Measurements from ENCODE around the gene PGBD5. TPM values are rescaled to one million over a fixed set of nuclear protein-coding genes. Genes with fewer than 3 reads are reported as not detected.

Gene PGBD5
- total and polyA plus RNA-seq, 8 donors: 2.8 to 17.2 (median 10.4) TPM

DNA sequence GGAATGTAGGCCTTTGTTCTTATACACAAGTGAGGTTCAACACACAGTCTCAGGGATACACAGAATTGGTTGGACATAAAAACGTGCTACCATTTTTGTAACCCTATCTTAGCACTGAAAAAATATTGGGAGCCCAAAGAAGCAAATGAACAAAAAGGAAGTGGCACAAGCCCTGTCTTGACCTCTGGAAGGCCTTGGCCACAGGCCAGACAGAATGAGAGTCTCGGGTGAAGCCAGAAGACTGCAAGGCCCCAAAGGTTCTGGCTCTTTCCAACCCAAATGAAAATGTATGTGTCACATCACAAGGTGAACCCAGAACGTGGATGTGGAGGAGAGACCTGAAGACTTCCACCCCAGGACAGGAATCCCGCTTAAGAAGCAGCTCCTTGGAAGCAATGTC is 57.3 kb downstream of the PGBD5 start:
- no peak for FAIRE-seq
- WGBS, 2 donors: 62 to 69% methylated on average over 4 of the region's 4 CpGs
- no peak for DNase-seq
- intact Hi-C loops (cut with DNase I): no loop called here
- TF ChIP-seq, protein P1, sequence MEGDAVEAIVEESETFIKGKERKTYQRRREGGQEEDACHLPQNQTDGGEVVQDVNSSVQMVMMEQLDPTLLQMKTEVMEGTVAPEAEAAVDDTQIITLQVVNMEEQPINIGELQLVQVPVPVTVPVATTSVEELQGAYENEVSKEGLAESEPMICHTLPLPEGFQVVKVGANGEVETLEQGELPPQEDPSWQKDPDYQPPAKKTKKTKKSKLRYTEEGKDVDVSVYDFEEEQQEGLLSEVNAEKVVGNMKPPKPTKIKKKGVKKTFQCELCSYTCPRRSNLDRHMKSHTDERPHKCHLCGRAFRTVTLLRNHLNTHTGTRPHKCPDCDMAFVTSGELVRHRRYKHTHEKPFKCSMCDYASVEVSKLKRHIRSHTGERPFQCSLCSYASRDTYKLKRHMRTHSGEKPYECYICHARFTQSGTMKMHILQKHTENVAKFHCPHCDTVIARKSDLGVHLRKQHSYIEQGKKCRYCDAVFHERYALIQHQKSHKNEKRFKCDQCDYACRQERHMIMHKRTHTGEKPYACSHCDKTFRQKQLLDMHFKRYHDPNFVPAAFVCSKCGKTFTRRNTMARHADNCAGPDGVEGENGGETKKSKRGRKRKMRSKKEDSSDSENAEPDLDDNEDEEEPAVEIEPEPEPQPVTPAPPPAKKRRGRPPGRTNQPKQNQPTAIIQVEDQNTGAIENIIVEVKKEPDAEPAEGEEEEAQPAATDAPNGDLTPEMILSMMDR (IDR thresholded peaks at IDR 0.05): no peak
- H3K4me3 ChIP-seq: no peak overlapping the region
- H3K4me1 ChIP-seq: no peaks in the 10 kb centered on the region
- H3K27ac ChIP-seq: no peak overlapping the region
- no peak for ATAC-seq
- H3K9me3 ChIP-seq: no peaks in the 10 kb centered on the region
- no peaks in the 10 kb centered on the region for H3K36me3 ChIP-seq
- no peaks in the 10 kb centered on the region for H3K27me3 ChIP-seq

DNA sequence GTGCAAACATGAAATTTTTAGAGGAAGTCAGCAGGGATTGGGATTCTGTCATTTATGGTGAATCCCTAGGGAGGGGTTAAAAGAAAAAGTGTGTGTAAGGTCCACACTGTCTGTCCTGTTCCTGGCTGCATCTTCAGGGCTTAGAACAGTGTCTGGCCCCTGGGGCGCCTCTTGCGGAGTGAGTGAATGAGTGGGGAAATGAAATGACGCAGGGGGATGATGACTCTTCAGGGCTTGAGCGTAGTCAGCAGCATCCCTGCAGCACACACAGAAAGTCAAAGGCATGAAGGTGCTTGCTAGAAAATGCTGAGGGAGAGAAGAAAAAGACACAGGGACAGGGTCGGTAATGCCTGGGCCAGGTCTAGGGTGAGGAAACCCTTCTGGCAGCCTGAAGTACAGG is 57.8 kb downstream of the PGBD5 start:
- FAIRE-seq: no peak
- TF ChIP-seq, protein P1 (IDR thresholded peaks at IDR 0.05): no peak
- H3K27me3 ChIP-seq: no peaks in the 10 kb centered on the region
- DNase-seq: no peak
- H3K4me3 ChIP-seq: no peak overlapping the region
- no peaks in the 10 kb centered on the region for H3K9me3 ChIP-seq
- no peaks in the 10 kb centered on the region for H3K36me3 ChIP-seq
- no peak overlapping the region for H3K27ac ChIP-seq
- intact Hi-C loops (cut with DNase I): no loop called here
- ATAC-seq: no peak
- H3K4me1 ChIP-seq: no peaks in the 10 kb centered on the region
- WGBS, 2 donors: 78 to 85% methylated on average over 5 of the region's 5 CpGs

DNA sequence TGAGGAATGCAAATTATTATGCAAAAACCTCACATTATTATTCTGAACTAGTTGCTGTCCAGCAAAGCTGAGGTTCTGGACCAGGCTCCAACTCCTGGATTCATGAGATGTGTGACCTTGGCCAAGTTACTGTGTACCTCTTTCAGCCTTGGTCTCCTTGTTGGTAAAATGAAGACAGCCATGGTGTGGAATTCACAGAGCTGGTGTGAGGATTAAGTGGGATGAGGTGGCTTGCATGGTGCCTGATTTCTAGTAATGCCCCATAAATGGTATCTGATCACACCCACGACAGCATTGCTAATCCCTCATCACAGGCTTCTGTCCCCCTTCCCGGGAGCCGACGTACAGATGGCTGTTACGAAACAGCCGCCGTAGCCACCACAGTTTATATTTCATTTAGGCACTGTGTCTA is 59.6 kb downstream of the PGBD5 start:
- FAIRE-seq: no peak
- intact Hi-C loops (cut with DNase I): no loop called here

DNA sequence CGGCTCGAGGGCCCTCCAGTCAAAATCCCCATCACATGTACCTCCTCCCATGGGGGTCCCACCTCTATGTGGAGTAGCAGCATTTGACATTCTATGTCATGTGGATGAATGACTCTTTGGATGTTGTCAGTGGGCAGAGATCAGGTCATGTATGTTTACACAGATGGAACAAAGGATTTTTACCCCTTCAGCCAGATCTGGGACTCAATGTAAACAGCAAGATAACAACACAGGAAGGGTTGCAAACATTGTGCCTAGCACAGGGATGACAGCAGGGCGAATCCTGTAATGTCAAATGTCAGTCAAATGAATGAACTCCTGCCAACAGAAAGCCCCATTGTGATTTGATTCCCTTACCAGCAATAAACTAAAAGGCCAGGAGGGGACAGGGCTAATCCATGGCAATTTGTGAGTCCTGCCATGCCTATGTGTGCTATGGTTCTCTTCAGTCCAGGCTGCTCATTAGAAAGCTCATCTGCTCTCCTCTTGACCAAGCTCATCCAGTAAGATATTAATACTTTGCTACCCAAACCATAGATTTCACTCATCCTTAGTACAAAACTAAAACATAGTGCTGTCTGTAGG is 60.3 kb downstream of the PGBD5 start:
- DNase-seq: no peak
- Histone ChIP-seq H3K36me3 (no peaks in the 10 kb centered on the region), H3K27me3 (no peaks in the 10 kb centered on the region), H3K9me3 (no peaks in the 10 kb centered on the region), H3K27ac (no peak overlapping the region), H3K4me1 (no peaks in the 10 kb centered on the region), H3K4me3 (no peak overlapping the region)
- TF ChIP-seq, protein P1 (IDR thresholded peaks at IDR 0.05): no peak
- no peak for FAIRE-seq
- WGBS, 2 donors: 77 to 84% methylated on average over 3 of the region's 3 CpGs
- intact Hi-C loops (cut with DNase I): no loop called here
- peak; percentile 23 to 43 (median 27) for ATAC-seq

More for the DNA sequence above, 59.6 kb downstream of the PGBD5 start:
- DNase-seq: no peak
- no peaks in the 10 kb centered on the region for H3K27me3 ChIP-seq
- no peak overlapping the region for H3K27ac ChIP-seq
- peak in 2 of 4 donors; percentile 48 to 53 for ATAC-seq
- TF ChIP-seq, protein P1 (IDR thresholded peaks at IDR 0.05): no peak
- WGBS, 2 donors: 82 to 86% methylated on average over 7 of the region's 7 CpGs
- no peak overlapping the region for H3K4me3 ChIP-seq
- no peaks in the 10 kb centered on the region for H3K4me1 ChIP-seq
- H3K36me3 ChIP-seq: no peaks in the 10 kb centered on the region
- no peaks in the 10 kb centered on the region for H3K9me3 ChIP-seq

DNA sequence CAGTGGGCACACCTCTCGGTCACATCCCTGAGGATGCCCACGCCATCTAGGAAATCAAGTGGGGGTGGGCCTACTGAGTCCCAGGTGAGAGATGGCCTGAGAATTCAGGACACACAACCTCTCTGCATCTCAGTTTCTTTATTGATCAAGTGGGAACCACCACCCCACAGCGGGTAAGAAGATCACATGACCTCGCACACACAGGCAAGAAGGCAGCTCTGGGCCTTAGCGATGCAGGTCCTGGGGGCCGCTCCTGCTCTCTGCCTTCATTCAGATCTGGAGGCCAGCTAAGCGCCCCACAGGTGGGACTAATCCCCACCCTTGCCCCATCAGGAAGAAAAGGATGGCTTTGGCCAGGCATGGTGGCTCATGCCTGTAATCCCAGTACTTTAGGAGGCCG is 63.2 kb downstream of the PGBD5 start:
- WGBS, 2 donors: 95 to 96% methylated on average over 8 of the region's 8 CpGs
- Histone ChIP-seq H3K27ac (no peak overlapping the region), H3K4me1 (no peaks in the 10 kb centered on the region), H3K27me3 (no peaks in the 10 kb centered on the region), H3K9me3 (no peaks in the 10 kb centered on the region), H3K4me3 (no peak overlapping the region), H3K36me3 (no peaks in the 10 kb centered on the region)
- no peak for ATAC-seq
- DNase-seq: no peak
- TF ChIP-seq, protein P1 (IDR thresholded peaks at IDR 0.05): no peak
- no peak for FAIRE-seq
- intact Hi-C loops (cut with DNase I): no loop called here

Data from pancreas (tissue), 10 donors.